ENCODE data around the gene LYVE1.

Gene LYVE1

DNA sequence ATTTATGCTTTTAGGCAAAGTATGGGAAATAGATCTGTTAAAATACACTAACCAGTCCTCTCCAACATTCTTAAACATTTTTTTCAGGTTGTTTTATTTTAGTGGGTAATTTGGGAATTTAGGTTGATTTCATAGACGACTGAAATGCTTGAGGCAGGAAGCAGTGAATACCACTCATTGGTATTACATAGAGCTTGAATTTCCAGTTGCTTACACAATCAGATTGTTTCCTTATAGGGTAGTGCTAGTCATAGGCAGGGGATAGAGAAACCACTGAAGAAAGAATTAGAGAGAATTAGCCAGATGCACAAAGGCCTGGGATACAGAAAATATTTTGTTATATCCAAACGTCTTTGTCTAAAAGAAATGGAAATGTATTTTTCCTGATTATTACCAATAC, 23.9 kb upstream of the LYVE1 start:
- TF ChIP-seq, protein P1, sequence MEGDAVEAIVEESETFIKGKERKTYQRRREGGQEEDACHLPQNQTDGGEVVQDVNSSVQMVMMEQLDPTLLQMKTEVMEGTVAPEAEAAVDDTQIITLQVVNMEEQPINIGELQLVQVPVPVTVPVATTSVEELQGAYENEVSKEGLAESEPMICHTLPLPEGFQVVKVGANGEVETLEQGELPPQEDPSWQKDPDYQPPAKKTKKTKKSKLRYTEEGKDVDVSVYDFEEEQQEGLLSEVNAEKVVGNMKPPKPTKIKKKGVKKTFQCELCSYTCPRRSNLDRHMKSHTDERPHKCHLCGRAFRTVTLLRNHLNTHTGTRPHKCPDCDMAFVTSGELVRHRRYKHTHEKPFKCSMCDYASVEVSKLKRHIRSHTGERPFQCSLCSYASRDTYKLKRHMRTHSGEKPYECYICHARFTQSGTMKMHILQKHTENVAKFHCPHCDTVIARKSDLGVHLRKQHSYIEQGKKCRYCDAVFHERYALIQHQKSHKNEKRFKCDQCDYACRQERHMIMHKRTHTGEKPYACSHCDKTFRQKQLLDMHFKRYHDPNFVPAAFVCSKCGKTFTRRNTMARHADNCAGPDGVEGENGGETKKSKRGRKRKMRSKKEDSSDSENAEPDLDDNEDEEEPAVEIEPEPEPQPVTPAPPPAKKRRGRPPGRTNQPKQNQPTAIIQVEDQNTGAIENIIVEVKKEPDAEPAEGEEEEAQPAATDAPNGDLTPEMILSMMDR (IDR thresholded peaks at IDR 0.05; ENCODE audit: control insufficient read depth, extremely low read depth, insufficient read depth), result no peak
- no peak for DNase-seq (ENCODE audit: low read depth)
- H3K4me3 ChIP-seq (ENCODE audit: low read depth, low read length), result no peak overlapping the region

DNA sequence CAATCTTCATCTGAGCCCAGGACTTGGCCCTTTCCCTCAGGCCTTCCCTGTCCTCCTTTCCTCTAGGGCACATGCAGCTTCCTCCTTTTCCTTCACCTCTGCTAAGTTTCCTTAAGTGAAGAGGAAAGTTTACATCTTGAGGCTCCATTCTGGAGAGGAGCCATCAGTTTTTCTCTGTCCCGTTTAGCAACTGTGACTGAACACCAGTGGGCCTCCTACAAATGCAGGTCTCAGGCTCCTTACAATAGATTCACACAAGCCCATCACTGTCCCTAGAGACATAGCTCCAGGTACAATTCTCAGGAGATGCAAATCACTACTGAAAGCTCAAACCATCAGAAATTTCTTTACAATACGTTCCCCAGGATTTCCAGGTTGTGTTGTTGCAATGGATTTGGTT, 23.3 kb upstream of the LYVE1 start:
- DNase-seq (ENCODE audit: low read depth), result no peak
- H3K4me3 ChIP-seq (ENCODE audit: low read depth, low read length), result no peak overlapping the region
- TF ChIP-seq, protein P1 (IDR thresholded peaks at IDR 0.05; ENCODE audit: control insufficient read depth, extremely low read depth, insufficient read depth), result no peak

DNA sequence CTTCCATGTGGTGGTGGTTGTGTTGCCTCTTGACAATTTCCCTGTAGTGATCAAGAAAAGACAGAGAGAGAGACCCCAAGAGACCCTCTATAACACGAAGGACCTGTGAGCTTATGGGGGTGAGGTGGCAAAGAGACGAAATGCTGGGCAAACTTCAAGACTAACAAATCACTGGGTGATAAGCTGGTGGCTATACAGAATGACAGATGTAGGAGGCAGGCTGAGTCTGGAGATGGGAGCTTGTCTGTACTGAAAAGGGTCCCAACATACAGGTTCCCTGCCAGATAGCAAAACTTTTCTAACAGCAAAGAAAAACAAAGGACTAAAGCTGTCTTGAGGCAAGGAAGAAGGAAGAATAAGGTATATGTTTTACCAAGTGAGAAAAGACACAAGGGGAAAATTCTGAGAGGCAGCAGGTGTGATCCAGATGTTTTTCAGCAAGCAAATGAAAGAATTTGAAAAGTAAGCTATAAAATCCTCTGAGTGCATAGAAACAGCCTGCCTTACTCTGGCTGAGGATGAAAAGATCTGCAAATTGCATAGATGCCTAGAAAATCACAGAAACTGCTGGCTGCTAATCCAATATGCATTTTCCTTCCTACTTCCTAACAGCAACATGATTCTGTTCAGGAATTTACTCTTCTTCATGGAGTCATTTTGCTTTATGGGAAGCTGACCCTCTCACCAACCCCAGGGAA, 21.9 kb upstream of the LYVE1 start:
- TF ChIP-seq, protein P1 (IDR thresholded peaks at IDR 0.05; ENCODE audit: control insufficient read depth, extremely low read depth, insufficient read depth), result no peak
- no peak overlapping the region for H3K4me3 ChIP-seq (ENCODE audit: low read depth, low read length)
- no peak for DNase-seq (ENCODE audit: low read depth)

DNA sequence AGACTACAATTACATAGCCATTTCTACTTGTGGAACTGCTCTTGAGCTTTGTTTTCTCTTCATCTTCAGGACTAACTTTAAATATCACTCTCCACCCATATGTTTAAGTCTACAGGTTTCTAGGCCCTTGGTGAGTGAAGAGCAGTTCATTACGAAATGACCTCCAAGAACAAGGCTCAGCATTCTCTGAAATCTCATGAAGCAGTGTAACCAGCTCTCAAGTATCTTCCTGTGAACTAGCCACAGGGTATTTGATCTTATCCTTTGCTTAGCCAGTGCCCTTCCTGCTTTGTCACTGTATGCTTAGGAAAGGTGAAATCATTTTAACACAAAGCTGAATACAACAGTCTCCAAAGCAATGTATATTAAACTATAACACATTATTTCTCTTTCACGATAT, 20.4 kb upstream of the LYVE1 start:
- DNase-seq (ENCODE audit: low read depth), result no peak
- TF ChIP-seq, protein P1 (IDR thresholded peaks at IDR 0.05; ENCODE audit: control insufficient read depth, extremely low read depth, insufficient read depth), result no peak
- no peak overlapping the region for H3K4me3 ChIP-seq (ENCODE audit: low read depth, low read length)

DNA sequence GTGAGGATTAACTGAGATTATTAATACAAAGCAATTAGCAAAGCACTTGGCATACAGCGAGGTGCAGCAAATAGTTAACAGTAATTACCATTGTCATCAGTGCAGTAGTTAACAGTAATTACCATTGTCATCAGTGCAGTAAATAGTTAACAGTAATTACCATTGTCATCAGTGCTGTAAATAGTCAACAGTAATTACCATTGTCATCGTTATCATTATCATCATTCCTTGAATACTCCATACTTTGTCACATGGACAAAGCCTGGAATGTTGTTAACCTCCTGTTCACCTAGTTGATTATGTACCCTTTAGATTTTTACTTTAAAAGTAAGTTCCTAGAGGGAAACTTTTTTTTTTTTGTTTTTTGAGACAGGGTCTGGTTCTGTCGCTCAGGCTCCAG, 19.5 kb upstream of the LYVE1 start:
- H3K4me3 ChIP-seq (ENCODE audit: low read depth, low read length), result no peak overlapping the region
- TF ChIP-seq, protein P1 (IDR thresholded peaks at IDR 0.05; ENCODE audit: control insufficient read depth, extremely low read depth, insufficient read depth), result no peak
- no peak for DNase-seq (ENCODE audit: low read depth)

DNA sequence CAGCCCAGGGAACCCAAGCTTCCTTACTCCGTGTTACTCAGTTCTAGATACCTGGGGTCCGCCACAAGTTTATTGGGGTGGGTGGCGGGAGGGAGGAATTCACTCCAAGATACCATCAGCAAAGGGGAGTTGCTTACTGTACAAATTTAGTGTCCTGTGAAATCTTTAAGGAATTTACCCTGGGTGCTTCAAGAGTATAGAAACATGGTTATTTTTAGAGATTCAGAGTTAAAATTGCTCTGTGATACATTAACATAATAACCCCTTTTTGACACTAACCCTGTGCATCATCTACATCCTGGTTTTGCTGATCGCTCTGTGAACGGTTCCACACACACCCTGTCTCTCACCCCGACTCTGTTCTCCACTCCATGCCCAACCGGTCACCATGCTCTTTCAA, 18.9 kb upstream of the LYVE1 start:
- TF ChIP-seq, protein P1 (IDR thresholded peaks at IDR 0.05; ENCODE audit: control insufficient read depth, extremely low read depth, insufficient read depth), result no peak
- H3K4me3 ChIP-seq (ENCODE audit: low read depth, low read length), result no peak overlapping the region
- no peak for DNase-seq (ENCODE audit: low read depth)

DNA sequence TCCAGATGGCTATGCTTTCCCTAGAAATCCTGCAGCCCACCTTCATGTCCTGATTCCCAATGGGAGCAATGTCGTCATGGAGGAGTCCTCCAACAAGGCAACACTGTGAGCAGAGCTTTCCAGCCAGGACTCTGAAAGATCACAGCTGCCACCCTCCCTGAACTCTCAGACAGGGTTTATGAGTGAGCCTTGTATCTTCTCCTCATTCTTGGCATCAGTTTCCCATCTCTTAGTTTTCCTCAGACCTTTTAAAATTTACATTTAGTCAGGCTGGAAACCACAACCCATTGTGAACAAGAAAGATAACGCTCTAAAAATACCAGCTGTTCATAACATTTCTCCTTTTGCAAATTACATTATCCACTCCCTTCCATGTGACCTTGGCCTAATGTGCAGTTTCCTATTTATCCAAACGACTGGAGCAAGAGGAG, 15.6 kb upstream of the LYVE1 start:
- DNase-seq (ENCODE audit: low read depth), result no peak
- TF ChIP-seq, protein P1 (IDR thresholded peaks at IDR 0.05; ENCODE audit: control insufficient read depth, extremely low read depth, insufficient read depth), result no peak
- no peak overlapping the region for H3K4me3 ChIP-seq (ENCODE audit: low read depth, low read length)

All from LNCaP clone FGC (cell line).